HG02981 (cell line): ENCODE data around the gene ACBD6.
"Not testable (repeated sequence)": the region's sequence is repeated elsewhere in the genome, so short reads cannot be mapped to it uniquely, and the experiment has no call there.

Experiments used
- ATAC-seq: cut with Tn5 transposase; IDR thresholded peaks from one replicate; pipeline ENCODE4 v1.9.1; 2021; ENCODE audit warnings: mild to moderate bottlenecking, moderate library complexity; ENCODE audit not compliant: unreplicated experiment

Gene ACBD6

DNA sequence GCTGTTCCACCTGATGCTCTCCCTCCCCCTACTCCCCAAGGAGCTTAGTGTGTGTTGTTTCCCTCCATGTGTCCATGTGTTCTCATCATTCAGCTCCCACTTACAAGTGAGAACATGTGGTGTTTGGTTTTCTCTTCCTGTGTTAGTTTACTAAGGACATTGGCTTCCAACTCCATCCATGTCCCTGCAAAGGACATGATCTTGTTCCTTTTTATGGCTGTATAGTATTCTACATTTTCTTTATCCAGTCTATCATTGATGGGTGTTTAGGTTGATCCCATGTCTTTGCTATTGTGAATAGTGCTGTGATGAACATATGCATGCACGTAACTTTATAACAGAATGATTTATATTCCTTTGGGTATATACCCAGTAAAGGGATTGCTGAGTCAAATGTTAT, 81.2 kb downstream of the ACBD6 start:
- ATAC-seq: not testable (repeated sequence)

GRCh38 chr1:180415985-180416633, 86.3 kb downstream of the ACBD6 start:
- ATAC-seq: no peak

- no peak for ATAC-seq
These were observed 87.0 kb downstream of the ACBD6 start for GRCh38 chr1:180415236-180415848.

GRCh38 chr1:180412583-180412982, 89.8 kb downstream of the ACBD6 start:
- no peak for ATAC-seq

- ATAC-seq: not testable (repeated sequence)
These were observed 94.2 kb downstream of the ACBD6 start for GRCh38 chr1:180408128-180408527.

- no peak for ATAC-seq
These were observed 95.3 kb downstream of the ACBD6 start for GRCh38 chr1:180407051-180407450.

GRCh38 chr1:180402551-180402950, 99.8 kb downstream of the ACBD6 start:
- no peak for ATAC-seq

- ATAC-seq: no peak
These were observed 100.4 kb downstream of the ACBD6 start for GRCh38 chr1:180402001-180402400.

- no peak for ATAC-seq
These were observed 105.2 kb downstream of the ACBD6 start for GRCh38 chr1:180397175-180397574.

DNA sequence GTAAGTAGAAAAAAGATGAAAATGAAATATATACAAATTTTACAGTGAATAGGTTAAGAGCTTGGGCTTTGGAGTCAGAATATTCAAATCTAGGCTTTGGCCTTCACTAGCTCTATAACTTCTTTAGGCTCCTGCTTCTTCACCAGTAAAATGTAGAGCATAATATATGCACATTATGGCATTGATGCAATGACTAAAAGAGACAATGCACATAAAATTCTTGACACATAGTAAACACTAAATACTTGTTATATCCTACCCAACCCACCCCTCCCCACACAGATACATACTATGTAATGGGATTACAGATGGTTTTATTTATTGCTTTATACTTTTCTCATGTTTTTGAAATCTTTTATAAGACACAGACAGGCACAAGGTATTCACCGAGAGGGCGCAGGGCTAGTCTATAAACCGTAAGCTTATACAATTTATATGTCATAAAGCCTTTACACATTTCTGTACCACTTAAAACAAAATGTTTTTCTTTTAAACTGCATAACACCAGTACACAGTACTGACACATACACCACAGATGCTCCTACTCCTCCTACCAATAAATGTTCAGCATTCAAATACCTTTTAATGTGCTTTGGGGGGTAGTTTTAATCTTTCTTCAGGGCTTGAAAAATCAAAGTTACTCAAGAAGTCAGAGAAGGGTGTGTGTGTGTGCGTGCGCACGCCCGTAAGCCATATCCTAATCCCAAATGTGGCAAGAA, 109.8 kb downstream of the ACBD6 start:
- no peak for ATAC-seq

DNA sequence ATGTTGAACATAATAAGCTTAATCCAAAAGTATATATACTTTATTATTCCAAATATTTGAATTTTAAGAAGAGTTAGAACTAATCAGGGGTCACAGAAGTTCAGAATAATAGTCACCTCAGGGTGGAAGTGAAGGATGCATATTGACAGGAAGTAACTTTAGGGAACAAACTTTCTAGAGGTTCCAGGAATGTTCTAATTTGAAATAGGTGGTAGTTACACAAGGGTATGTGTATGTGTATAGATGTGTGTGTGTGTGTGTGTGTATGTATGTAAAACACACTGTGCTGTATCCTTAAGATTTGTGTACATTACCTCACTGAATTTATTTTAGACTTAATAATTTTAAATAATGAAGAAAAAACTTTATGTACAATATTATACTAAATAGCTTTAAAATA, 110.4 kb downstream of the ACBD6 start:
- ATAC-seq: no peak

DNA sequence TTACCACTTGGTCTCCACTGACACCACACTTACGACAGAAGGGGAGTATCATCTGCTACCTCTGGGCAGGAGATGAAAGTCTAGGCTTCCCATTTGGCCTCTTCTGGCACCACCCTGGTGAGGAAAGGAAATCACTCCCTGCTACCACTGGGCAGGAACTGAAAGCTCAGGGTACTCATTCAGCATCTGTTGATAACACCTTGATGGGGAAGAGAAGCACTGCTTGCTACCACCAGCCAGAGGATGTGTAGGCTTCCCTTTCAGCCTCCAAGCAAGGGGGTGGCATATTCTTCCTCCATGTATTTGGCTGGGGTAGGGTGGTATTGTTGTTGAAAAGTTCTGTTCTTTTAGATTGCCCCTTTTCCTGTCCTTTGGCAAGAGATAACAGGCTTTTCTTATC, 115.0 kb downstream of the ACBD6 start:
- ATAC-seq: no peak

GRCh38 chr1:180386745-180387367, 115.5 kb downstream of the ACBD6 start:
- no peak for ATAC-seq

- no peak for ATAC-seq
These were observed 117.2 kb downstream of the ACBD6 start for GRCh38 chr1:180385144-180385543.

- ATAC-seq: no peak
These were observed 117.9 kb downstream of the ACBD6 start for GRCh38 chr1:180384286-180385005.

GRCh38 chr1:180382326-180383115, 119.9 kb downstream of the ACBD6 start:
- ATAC-seq: no peak

DNA sequence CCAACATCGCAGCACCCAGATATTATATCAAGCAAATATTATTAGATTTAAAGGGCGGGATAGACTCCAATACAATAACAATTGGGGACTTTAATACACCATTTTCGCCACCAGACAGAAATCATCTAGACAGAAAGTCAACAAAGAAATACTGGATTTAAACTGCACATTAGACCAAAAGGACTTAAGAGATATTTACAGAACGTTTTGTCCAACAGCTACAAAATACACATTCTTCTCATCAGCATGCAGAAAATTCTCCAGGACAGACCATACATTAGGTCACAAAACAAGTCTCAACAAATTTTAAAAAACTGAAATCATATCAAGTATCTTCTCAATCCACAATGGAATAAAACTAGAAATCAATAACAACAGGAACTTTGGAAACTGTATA, 121.2 kb downstream of the ACBD6 start:
- ATAC-seq: no peak

DNA sequence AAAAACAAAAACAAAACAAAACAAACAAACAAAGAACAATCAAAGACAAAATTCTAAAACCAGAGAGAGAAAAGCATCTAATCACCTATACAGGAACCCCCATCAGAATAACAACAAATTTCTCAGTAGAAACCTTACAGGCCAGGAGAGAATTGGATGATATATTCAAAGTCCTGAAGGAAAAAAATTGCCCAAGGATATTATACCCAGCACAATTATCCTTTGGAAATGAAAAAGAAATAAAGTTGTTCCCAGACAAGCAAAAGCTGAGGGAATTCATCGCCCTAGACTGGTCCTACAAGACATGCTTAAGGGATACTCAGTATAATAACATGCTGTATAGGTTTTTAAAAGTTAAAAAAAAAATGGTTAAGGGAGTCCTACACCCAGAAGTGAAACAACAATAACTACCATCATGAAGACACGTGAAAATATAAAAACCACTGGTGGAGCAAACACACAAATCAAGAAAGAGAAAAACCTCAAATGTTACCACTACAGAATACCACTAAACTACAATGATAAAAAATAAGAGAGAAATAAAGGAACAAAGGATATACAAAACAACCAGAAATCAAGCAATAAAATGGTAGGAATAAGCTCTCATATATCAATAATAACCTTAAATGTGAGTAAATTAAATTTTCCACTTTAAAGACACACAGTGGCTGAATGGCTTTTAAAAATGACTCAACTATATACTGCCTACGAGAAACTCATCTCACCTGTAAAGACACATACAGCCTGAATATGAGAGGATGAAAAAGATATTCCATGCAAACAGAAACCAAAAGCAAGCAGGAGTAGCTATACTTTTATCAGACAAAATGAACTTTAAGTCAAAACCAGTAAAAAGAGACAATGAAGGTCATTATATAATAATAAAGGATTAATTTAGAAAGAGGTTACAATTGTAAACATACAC, 121.9 kb downstream of the ACBD6 start:
- ATAC-seq: no peak

DNA sequence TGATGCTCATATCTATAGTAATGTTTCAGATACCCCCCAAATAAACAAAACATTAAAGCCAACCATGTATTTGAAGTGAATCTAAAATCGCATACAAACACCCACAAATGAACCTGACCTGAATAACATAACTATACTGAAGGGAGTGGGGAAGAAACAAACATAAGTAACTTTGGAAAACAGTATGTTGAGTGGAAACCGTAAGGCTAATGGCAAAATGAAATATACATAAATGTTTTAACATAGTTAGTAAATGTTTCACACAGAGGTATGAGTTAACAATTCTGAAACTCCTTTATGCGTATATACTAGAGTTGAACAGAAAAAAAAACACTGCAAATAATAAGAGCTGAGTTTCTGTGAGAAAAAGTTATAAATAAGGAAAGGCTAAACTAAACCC, 125.6 kb downstream of the ACBD6 start:
- no peak for ATAC-seq
